Hepatic stellate cell (primary cell): ENCODE measurements around the gene CHN1.

Experiments used
- DNase-seq: peaks from one replicate; pipeline ENCODE4 v3.0.0; 2011; ENCODE audit warnings: low spot score

CHN1 gene

GRCh38 chr2:174786066-174786725 lies 219.0 kb downstream of the CHN1 start:
- no peak for DNase-seq

GRCh38 chr2:174785481-174785880 lies 219.7 kb downstream of the CHN1 start:
- DNase-seq: no peak

GRCh38 chr2:174784909-174785308 lies 220.3 kb downstream of the CHN1 start:
- DNase-seq: no peak

- DNase-seq: no peak
Observed at GRCh38 chr2:174784316-174784715, 220.9 kb downstream of the CHN1 start.

GRCh38 chr2:174781996-174782395 lies 223.2 kb downstream of the CHN1 start:
- no peak for DNase-seq

GRCh38 chr2:174781298-174781697 lies 223.9 kb downstream of the CHN1 start:
- no peak for DNase-seq

GRCh38 chr2:174780856-174781255 lies 224.3 kb downstream of the CHN1 start:
- no peak for DNase-seq

- no peak for DNase-seq
Observed at GRCh38 chr2:174780191-174780840, 224.9 kb downstream of the CHN1 start.

- no peak for DNase-seq
Observed at GRCh38 chr2:174779361-174779928, 225.7 kb downstream of the CHN1 start.

- peak; percentile 81 for DNase-seq
Observed at GRCh38 chr2:174778085-174778981, 226.8 kb downstream of the CHN1 start.

- no peak for DNase-seq
Observed at GRCh38 chr2:174777347-174778084, 227.7 kb downstream of the CHN1 start.

GRCh38 chr2:174776675-174777074 lies 228.5 kb downstream of the CHN1 start:
- DNase-seq: no peak

GRCh38 chr2:174776223-174776622 lies 229.0 kb downstream of the CHN1 start:
- DNase-seq: no peak

GRCh38 chr2:174775571-174775980 lies 229.6 kb downstream of the CHN1 start:
- DNase-seq: no peak

GRCh38 chr2:174774886-174775285 lies 230.3 kb downstream of the CHN1 start:
- no peak for DNase-seq

- DNase-seq: no peak
Observed at GRCh38 chr2:174773215-174773614, 232.0 kb downstream of the CHN1 start.

- DNase-seq: no peak
Observed at GRCh38 chr2:174772472-174772801, 232.7 kb downstream of the CHN1 start.

GRCh38 chr2:174771631-174772471 lies 233.3 kb downstream of the CHN1 start:
- peak; percentile 78 for DNase-seq

- no peak for DNase-seq
Observed at GRCh38 chr2:174771136-174771535, 234.0 kb downstream of the CHN1 start.

- DNase-seq: no peak
Observed at GRCh38 chr2:174768557-174768956, 236.6 kb downstream of the CHN1 start.

- DNase-seq: no peak
Observed at GRCh38 chr2:174766271-174766670, 238.9 kb downstream of the CHN1 start.
